ENCODE results near the gene C3orf18.
"Not testable (repeated sequence)": the region's sequence is repeated elsewhere in the genome, so short reads cannot be mapped to it uniquely, and the experiment has no call there.

C3orf18 gene

DNA sequence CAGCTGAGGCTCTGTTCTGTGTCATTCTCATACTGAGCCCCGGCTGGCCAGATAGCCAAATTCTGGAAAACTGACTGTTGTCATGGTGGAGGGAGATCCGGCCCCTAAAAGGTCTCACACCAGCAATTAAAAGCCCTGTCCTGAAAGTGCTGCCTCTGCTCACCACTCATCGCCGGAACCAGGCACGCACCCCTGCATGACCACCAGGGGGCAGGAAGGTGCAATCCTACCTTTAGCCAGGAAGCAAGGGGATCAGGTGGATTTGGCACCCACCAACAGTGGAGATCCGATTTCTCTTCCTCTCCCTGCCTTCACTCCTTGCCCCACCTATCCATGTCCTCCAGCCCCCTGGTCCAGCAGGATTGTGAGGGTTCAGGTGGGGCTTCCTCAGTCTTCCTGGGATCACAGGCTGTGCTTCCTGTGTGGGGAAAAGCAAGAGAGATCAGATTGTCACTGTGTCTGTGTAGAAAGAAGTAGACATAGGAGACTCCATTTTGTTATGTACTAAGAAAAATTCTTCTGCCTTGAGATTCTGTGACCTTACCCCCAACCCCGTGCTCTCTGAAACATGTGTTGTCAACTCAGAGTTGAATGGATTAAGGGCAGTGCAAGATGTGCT is 48.0 kb downstream of the C3orf18 start:
- DNase-seq = peak; percentile 89

DNA sequence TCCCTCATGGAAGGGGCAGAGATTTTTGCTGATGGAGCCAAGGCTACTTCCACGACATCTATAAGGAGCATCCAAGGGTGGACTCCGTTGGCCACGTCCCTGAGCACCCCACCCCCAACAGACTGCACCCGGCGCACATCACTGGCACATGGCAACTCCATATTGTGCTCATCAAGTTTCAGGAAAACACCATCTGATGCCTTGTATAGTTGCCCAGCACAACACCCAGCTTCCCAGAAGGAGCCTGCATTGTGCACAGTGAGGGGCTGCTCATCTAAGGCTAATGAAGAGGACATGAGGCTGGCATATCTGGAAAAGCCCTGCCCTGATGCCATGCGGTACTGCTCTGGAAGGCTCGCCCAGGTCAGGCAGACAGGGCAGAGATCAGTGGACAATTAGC is 49.1 kb downstream of the C3orf18 start:
- DNase-seq = no peak

DNA sequence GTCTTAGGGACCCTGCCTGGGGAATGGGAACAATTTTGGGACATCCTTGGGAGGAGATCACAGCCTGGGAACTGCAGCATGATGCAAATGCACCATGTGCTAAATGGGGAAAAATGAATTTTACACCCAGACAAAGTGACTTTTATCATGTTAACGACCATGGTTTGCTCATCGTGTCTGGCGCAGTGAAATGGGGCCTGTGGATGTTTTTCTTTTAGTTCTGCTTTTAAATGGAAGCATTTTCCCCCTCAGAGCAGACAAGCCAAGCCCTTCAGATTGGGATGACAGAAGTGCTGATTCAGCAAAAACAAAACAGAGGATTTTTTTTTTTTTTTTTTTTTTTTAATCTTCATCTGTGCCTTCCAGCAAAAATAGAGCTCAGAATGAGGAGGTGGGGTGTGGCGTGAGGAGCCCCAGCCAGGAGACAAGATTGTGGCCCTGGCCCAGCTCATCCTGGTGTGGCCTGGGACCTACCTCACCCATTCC is 49.8 kb downstream of the C3orf18 start:
- no peak for DNase-seq

DNA sequence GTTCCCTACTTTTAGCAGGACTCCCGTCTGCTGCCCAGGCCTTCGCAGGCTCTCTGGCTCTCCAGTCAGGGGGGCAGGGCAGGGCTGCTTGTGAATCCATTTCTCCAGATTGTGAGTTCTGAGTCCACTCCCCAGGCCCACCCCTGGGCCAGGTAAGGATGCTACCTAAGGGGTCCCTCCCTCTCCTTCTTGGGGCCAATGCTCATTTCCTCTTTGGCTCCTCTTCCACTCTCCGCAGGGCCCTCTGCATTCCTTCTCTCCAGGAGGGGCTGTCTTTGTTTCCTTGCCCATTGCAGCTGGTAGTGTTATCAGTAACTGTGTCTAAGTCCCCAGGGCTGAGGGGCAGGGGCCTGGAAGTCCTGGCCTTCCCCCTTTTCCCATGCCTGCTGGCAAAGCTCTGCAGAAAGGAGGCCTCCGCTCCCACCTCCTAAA is 51.1 kb downstream of the C3orf18 start:
- DNase-seq = peak; percentile 63

DNA sequence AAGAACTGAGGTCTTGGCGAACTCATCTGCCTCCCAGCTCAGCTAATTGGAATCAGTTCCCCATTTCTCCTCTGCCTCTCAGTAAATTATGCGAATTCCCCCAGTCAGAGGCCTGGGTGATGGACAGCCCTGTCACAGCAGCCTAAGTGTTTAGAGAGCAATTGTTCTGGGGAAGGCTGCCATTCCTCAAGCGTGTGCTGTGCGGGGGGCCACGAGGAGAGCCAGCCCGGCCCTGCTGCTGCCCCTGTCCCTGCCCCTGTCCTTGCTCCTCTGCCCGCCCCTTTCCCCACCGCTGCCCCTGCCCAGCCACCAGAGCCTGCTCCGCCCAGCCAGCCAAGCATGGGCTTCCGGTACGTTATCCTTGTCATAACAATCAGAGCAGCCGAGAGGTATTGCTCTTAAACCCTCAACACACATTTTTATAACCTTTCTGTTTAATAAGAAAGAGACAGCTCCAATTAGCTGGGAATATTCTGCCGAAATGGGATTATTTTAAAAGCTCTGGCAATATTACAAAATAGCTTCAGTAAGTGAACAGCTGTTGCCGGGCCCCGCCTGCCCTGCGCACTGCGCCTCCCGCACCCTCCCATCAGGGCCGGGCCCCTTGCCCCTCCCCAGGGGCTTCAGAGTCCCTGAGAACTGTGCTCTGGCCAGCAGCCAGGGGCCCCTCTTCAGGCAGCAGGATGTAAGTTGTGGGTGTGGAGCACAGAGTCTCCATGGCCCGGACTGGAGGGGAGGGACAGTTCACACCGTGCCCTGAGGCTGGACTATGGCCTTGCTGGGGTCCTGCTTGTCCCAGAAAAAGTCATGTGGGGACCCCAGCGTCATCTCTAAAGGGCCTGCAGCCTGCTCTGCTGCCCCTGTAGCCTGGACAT is 51.7 kb downstream of the C3orf18 start:
- peak; percentile 86 for DNase-seq

DNA sequence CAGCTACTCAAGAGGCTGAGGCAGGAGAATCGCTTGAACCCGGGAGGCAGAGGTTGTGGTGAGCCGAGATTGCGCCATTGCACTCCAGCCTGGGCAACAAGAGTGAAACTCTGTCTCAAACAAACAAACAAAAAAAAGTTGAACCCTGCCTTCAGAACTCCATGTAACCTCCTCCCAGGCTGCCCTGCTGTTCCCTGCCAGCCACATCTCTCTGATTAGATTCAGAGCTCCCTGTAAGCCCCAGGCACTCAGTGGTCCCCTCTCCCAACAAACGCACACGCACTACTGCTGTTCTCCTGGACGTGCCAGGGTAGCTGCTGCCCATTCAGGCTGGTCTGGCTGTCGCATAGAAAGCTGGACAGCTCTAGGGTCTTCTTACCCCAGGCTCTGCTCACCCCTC is 54.6 kb downstream of the C3orf18 start:
- not testable (repeated sequence) for DNase-seq

DNA sequence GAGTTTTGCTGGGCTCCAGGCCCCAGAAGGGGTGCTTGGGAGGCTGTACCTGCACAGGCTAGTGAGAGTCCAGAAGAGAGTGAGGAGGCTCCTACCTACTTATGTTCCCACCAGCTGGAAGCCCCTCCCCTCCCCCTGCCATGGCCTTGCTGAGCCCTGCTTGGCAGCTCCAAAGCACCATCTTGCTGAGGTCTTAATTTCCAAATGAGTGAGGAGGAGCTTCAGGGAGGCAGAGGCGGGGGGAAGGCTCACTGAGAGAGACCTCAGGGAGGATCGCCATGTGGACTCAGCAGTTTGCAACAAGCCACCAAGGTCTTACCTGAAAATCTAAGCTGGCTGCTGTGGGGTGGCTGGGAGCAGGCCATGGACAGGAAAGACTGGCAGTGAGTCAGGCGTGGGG is 55.4 kb downstream of the C3orf18 start:
- DNase-seq = no peak

DNA sequence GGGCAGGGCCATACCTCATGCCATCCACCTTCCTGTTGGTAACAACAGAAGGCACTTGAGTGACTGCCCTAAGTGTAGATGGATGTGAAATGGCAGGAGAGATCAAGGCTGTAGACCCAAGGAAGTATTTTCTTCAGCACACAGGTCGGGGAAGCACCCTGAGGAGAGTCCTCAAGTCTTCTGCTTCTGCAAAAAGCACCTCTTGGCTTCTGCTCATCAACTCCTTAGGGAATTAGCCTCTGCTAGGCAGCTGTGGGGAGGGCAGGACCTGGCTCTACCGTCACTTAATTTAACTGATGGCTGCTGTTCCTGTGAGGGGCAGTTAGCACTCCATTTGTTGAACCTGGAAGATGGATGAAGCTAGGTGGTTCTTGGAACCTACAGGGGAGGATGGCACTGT is 57.2 kb downstream of the C3orf18 start:
- DNase-seq = no peak

DNA sequence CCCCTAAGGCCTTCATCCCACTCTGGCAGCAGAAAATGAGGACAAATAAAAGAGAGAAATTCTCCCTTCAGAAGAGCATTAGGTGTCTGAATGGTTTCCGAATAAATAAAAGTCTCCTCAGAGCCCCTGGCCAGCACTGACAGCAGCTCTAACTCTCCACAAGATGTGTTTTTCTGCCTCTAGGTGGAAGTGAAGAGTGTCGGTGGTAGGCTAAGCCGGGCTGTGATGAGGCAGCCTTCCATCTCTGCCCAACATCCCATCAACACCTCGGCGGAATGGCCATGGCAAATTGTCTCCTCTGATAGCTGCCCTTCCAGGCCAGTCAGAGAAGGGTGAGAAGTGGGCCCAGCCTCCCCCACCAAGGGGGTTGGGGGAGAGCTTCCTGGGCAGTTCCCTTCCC is 57.8 kb downstream of the C3orf18 start:
- DNase-seq = no peak

DNA sequence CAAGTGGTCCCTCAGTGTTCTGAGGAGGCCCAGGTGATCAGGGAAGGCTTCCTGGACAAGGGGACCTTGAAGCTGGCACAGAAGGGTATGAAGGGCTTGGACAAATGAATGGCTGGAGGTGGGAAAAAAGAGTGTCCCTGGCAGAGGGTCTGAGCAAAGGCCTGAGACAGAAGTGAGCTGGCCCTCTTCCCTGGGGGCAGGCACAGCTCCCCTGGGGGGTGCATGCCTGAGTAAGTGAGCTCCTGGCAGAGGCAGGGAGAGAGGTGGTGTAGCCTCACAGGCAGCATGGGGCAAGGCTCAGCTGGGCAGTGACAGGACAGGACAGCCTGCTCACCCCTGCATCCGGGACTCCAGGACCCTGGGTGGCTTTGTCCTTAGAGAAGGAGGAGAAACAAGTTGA is 58.7 kb downstream of the C3orf18 start:
- DNase-seq = no peak
